PC-3 (cell line): ENCODE results near the gene BRI3. TPM values are rescaled to one million over a fixed set of nuclear protein-coding genes. Genes with fewer than 3 reads are reported as not detected.

ENCODE experiments used
- ATAC-seq: fragments of 200-7000 bp; cut with Tn5 transposase; 2 replicates; pipeline ENCODE4 v1.9.1; 2020; ENCODE audit warnings: mild to moderate bottlenecking, moderate library complexity
- BruUV-seq: library from RNA; stranded (reverse); fragments of 400-500 nt; replicated peaks from 2 replicates; lab custom pipeline; 2021; lab: Mats Ljungman, UMichigan
- CTCF ChIA-PET: fragments of 300-600 bp; sonication (Branson Sonifier 250); formaldehyde crosslinking; loops from one replicate; lab custom pipeline; 2022; ENCODE audit warnings: antibody characterized with exemption; lab: Charles Lee
- POLR2A ChIA-PET: fragments of 300-600 bp; sonication (Branson Sonifier 250); formaldehyde crosslinking; loops from one replicate; lab custom pipeline; 2022; ENCODE audit warnings: antibody characterized with exemption; ENCODE audit not compliant: unreplicated experiment; lab: Charles Lee
- DNase-seq: peaks from one replicate; pipeline ENCODE4 v3.0.0-alpha.2; 2015
- H2AFZ ChIP-seq: fragments of 300-600 bp; sonication (generic); 2 replicates; pipeline ENCODE4 v1.6.0; 2016; ENCODE audit warnings: antibody characterized with exemption, low read length
- H3F3A ChIP-seq: fragments of 300-600 bp; sonication (generic); one replicate; pipeline ENCODE4 v1.6.0; 2017; ENCODE audit warnings: antibody characterized with exemption, low read length, control low read depth, mild to moderate bottlenecking; ENCODE audit not compliant: unreplicated experiment
- H3K27ac ChIP-seq: fragments of 300-600 bp; sonication (generic); 2 replicates; pipeline ENCODE4 v1.5.1; 2016; ENCODE audit warnings: mild to moderate bottlenecking, low read length
- H3K27me3 ChIP-seq: fragments of 300-600 bp; sonication (generic); 2 replicates; pipeline ENCODE4 v1.6.1; 2016; ENCODE audit warnings: low read length, mixed read lengths
- H3K36me3 ChIP-seq: fragments of 300-600 bp; sonication (generic); 2 replicates; pipeline ENCODE4 v1.6.1; 2016; ENCODE audit warnings: low read depth, mixed run types, low read length, mixed read lengths
- H3K4me1 ChIP-seq: fragments of 300-600 bp; sonication (generic); 2 replicates; pipeline ENCODE4 v1.5.1; 2016; ENCODE audit warnings: low read length; ENCODE audit not compliant: insufficient read depth
- H3K4me2 ChIP-seq: fragments of 300-600 bp; sonication (generic); 2 replicates; pipeline ENCODE4 v1.6.0; 2016; ENCODE audit warnings: low read length
- H3K4me3 ChIP-seq: fragments of 300-600 bp; sonication (generic); 2 replicates; pipeline ENCODE4 v1.5.1; 2016; ENCODE audit warnings: mild to moderate bottlenecking, low read length, mixed read lengths
- H3K79me2 ChIP-seq: fragments of 300-600 bp; sonication (generic); 2 replicates; pipeline ENCODE4 v1.6.1; 2017; ENCODE audit warnings: low read length, mixed read lengths
- H3K9ac ChIP-seq: fragments of 300-600 bp; sonication (generic); 2 replicates; pipeline ENCODE4 v1.6.0; 2016; ENCODE audit warnings: mild to moderate bottlenecking, low read length
- H3K9me2 ChIP-seq: fragments of 300-600 bp; sonication (generic); replicated peaks from 2 replicates; pipeline ENCODE4 v1.6.1; 2016; ENCODE audit warnings: mixed run types, low read length, mixed read lengths
- H3K9me3 ChIP-seq: fragments of 300-600 bp; sonication (generic); 2 replicates; pipeline ENCODE4 v1.6.1; 2016; ENCODE audit warnings: low read length, mixed read lengths
- H4K20me1 ChIP-seq: fragments of 300-600 bp; sonication (generic); 2 replicates; pipeline ENCODE4 v1.6.1; 2016; ENCODE audit warnings: low read length, mixed read lengths
- EZH2 ChIP-seq: fragments of 300-600 bp; sonication (generic); IDR thresholded peaks from one replicate; pipeline ENCODE4 v1.6.1; 2017; ENCODE audit warnings: antibody characterized with exemption, mild to moderate bottlenecking, low read length; ENCODE audit not compliant: unreplicated experiment
- EZH2phosphoT487 ChIP-seq: fragments of 300-600 bp; sonication (generic); IDR thresholded peaks from 2 replicates; pipeline ENCODE4 v1.6.1; 2018; ENCODE audit warnings: mild to moderate bottlenecking, antibody characterized with exemption, low read length, borderline replicate concordance
- intact Hi-C: fragments of 100-400 bp; cut with micrococcal nuclease; formaldehyde crosslinking; loops from 2 replicates; pipeline ENCODE4 v1.9.0; 2023
- total RNA-seq: library from RNA; depleted of rRNA; stranded (reverse); fragments of >200 nt; gene quantifications from 2 replicates; pipeline ENCODE4 v1.2.3, GENCODE V29; 2014
- TF ChIP-seq, protein P1 (sequence below): fragments of 300-600 bp; sonication (generic); conservative IDR thresholded peaks from 2 replicates; pipeline ENCODE4 v1.5.1; 2017; ENCODE audit warnings: antibody characterized with exemption, low read depth, mild to moderate bottlenecking, low read length

The BRI3 gene
- total RNA-seq, 1 experiment from 2014 or later, result 55.0 TPM

DNA sequence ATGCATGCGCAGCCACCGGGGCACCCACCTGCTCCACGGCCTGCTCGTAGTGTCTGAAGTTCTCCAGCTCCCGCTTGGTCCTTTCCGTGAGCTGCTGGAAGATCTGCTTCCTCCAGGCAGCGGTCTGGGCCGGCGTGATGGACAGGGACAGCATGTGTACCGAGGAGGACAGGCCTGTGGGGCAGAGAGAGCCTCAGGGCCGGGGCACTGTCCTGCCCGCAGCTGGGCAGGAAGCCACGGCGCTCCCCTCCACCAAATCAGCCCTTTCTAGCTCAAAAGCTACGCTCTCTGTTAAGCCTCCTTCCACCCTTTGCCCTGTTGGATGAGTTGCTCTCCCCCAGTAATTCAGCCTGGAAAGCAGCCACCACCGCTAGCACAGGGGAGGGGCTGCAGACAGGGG, 48.7 kb upstream of the BRI3 start:
- BruUV-seq, result no TSS peak
- ATAC-seq, result no peak
- CTCF ChIA-PET, result no interaction called here

DNA sequence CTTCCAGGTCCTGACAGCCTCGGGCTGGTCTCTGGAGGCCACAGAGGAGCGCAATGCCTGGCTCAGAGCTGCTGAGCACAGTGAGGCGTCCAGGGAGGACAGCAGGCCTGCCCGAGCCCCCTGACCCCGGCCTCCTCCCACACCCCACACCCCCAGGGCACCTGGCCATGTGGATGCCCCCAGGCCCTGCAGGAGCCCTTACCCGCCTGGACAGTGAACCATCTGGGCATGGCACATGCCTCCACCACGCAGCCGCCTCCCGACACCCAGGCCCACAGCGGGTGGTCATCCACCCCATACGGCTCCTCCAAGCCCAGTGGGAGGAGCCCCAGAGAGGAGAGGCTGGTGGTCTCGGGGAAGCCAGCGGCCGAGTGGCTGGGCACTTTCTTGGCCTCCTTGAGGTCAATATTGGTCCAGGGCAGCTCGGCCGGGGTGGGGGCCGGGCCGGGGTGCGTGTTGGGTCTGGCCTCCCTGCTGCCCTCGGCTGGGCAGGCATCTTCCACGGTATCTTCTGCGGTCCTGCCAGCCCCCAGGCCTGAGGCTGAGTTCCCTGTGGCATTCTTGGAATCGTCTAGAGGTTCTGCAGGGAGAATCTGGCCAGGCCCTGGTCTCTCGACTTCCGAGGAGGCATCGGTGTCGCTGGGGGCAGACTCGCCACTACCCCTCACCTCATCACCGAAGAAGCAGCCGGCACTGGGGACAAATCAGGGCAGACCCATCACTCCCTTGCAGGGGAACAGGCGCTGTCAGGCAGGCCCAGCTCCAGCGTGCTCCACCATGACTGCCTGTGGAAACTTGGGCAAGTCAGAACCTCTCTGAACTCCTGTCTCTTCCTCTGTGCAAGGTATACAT, 48.0 kb upstream of the BRI3 start:
- no peaks in the 10 kb centered on the region for H3K9me3 ChIP-seq
- H3K4me1 ChIP-seq, result no peaks in the 10 kb centered on the region
- H3K27me3 ChIP-seq, result no peaks in the 10 kb centered on the region
- no peak for TF ChIP-seq EZH2
- TF ChIP-seq EZH2phosphoT487, result no peak
- TF ChIP-seq, protein P1, sequence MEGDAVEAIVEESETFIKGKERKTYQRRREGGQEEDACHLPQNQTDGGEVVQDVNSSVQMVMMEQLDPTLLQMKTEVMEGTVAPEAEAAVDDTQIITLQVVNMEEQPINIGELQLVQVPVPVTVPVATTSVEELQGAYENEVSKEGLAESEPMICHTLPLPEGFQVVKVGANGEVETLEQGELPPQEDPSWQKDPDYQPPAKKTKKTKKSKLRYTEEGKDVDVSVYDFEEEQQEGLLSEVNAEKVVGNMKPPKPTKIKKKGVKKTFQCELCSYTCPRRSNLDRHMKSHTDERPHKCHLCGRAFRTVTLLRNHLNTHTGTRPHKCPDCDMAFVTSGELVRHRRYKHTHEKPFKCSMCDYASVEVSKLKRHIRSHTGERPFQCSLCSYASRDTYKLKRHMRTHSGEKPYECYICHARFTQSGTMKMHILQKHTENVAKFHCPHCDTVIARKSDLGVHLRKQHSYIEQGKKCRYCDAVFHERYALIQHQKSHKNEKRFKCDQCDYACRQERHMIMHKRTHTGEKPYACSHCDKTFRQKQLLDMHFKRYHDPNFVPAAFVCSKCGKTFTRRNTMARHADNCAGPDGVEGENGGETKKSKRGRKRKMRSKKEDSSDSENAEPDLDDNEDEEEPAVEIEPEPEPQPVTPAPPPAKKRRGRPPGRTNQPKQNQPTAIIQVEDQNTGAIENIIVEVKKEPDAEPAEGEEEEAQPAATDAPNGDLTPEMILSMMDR, result no peak
- ATAC-seq (no peak), DNase-seq (no peak)
- no peak overlapping the region for H3K27ac ChIP-seq
- no peaks in the 10 kb centered on the region for H3K9me2 ChIP-seq
- H3K4me2 ChIP-seq, result no peak overlapping the region
- intact Hi-C loops, result no loop called here
- no peaks in the 10 kb centered on the region for H3F3A ChIP-seq
- ChIA-PET POLR2A (no interaction called here), CTCF (no interaction called here)
- no peaks in the 10 kb centered on the region for H4K20me1 ChIP-seq
- BruUV-seq, result no TSS peak
- no peak overlapping the region for H2AFZ ChIP-seq
- H3K4me3 ChIP-seq, result no peak overlapping the region
- no peaks in the 10 kb centered on the region for H3K36me3 ChIP-seq
- H3K9ac ChIP-seq, result no peak overlapping the region
- no peaks in the 10 kb centered on the region for H3K79me2 ChIP-seq

More for the DNA sequence above, 48.7 kb upstream of the BRI3 start:
- no peaks in the 10 kb centered on the region for H3K4me1 ChIP-seq
- no peaks in the 10 kb centered on the region for H3K9me3 ChIP-seq
- no peaks in the 10 kb centered on the region for H3K9me2 ChIP-seq
- no peaks in the 10 kb centered on the region for H3K79me2 ChIP-seq
- H3F3A ChIP-seq, result no peaks in the 10 kb centered on the region
- H3K27me3 ChIP-seq, result no peaks in the 10 kb centered on the region
- H3K36me3 ChIP-seq, result no peaks in the 10 kb centered on the region
- intact Hi-C loops, result no loop called here
- DNase-seq, result no peak
- H3K4me2 ChIP-seq, result no peak overlapping the region
- H4K20me1 ChIP-seq, result no peaks in the 10 kb centered on the region
- no peak overlapping the region for H2AFZ ChIP-seq
- POLR2A ChIA-PET, result no interaction called here
- no peak overlapping the region for H3K27ac ChIP-seq
- H3K4me3 ChIP-seq, result no peak overlapping the region
- TF ChIP-seq, protein P1, result no peak
- TF ChIP-seq EZH2 (no peak), EZH2phosphoT487 (no peak)
- H3K9ac ChIP-seq, result no peak overlapping the region
